ENCODE measurements around the gene SEMA6A. TPM values are rescaled to one million over a fixed set of nuclear protein-coding genes. Genes with fewer than 3 reads are reported as not detected.

The SEMA6A gene
- total and polyA plus RNA-seq, 9 of the 15 experiments (the other 6 are each of a cell fraction or from before 2014, with no cell fraction given), result 0.04 to 0.42 (median 0.18) TPM; not detected in 5

DNA sequence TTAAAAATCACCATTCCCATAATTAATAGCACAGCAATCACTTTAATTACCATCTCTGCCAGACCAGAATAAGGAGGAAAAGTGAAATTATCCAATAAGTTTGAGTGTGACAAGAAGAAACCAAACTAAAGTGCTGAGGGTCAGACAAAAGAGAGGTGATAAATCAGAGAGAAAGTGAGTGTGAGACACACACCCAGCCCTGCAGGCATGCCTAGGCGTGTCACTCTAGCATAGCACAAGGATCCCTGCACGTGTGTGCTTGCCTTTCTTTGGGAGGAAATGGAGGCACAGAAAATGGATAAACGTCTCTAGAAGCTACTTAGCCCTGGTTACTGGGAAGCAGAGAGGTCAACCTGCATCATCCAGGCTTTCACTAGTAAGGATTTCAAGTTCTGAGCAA is 56.2 kb downstream of the SEMA6A start:
- ATAC-seq (no peak), FAIRE-seq (no peak), DNase-seq (ENCODE audit: extremely low read depth in 1 of 4, low spot score in 3 of 4) (no peak)
- Histone ChIP-seq H3K36me3 (ENCODE audit: control insufficient read depth, insufficient read depth, low read length) (no peaks in the 10 kb centered on the region), H3K4me1 (replicated peaks in 1 of 2; ENCODE audit: control insufficient read depth in 2 of 2, insufficient read depth in 2 of 2, low read length in 2 of 2) (no peaks in the 10 kb centered on the region), H3K9ac (ENCODE audit: insufficient read depth in 1 of 2, low read depth in 2 of 2, low read length in 2 of 2) (no peak overlapping the region), H3K27ac (ENCODE audit: extremely low read depth, low read depth, low read length) (no peak overlapping the region), H3K79me2 (ENCODE audit: control insufficient read depth, insufficient read depth, low read length) (no peaks in the 10 kb centered on the region), H3K4me2 (ENCODE audit: insufficient read depth, low read length) (no peak overlapping the region), H3K27me3 (ENCODE audit: control insufficient read depth in 2 of 2, insufficient read depth in 2 of 2, low read length in 2 of 2) (no peaks in the 10 kb centered on the region), H3K4me3 (no peak overlapping the region), H2AFZ (ENCODE audit: low read depth, low read length) (no peak overlapping the region), H3K9me1 (ENCODE audit: control insufficient read depth, insufficient read depth, low read length) (no peaks in the 10 kb centered on the region), H4K20me1 (replicated peaks; ENCODE audit: control insufficient read depth, insufficient read depth, low read length) (no peaks in the 10 kb centered on the region), H3K9me3 (replicated peaks; ENCODE audit: control insufficient read depth, insufficient read depth, low read depth, low read length) (no peaks in the 10 kb centered on the region)
- no peak for TF ChIP-seq MTA1 (IDR thresholded peaks at IDR 0.05; ENCODE audit: borderline replicate concordance)
- TF ChIP-seq, protein P1, sequence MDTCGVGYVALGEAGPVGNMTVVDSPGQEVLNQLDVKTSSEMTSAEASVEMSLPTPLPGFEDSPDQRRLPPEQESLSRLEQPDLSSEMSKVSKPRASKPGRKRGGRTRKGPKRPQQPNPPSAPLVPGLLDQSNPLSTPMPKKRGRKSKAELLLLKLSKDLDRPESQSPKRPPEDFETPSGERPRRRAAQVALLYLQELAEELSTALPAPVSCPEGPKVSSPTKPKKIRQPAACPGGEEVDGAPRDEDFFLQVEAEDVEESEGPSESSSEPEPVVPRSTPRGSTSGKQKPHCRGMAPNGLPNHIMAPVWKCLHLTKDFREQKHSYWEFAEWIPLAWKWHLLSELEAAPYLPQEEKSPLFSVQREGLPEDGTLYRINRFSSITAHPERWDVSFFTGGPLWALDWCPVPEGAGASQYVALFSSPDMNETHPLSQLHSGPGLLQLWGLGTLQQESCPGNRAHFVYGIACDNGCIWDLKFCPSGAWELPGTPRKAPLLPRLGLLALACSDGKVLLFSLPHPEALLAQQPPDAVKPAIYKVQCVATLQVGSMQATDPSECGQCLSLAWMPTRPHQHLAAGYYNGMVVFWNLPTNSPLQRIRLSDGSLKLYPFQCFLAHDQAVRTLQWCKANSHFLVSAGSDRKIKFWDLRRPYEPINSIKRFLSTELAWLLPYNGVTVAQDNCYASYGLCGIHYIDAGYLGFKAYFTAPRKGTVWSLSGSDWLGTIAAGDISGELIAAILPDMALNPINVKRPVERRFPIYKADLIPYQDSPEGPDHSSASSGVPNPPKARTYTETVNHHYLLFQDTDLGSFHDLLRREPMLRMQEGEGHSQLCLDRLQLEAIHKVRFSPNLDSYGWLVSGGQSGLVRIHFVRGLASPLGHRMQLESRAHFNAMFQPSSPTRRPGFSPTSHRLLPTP (IDR thresholded peaks at IDR 0.05; ENCODE audit: borderline replicate concordance, extremely low read depth, insufficient read length), result no peak
- TF ChIP-seq RNF219 (CRISPR knock-in tag; IDR thresholded peaks at IDR 0.05), result no peak
- no peak for TF ChIP-seq RFX1 (IDR thresholded peaks at IDR 0.05)
- no peak for TF ChIP-seq FOXJ3 (CRISPR knock-in tag; IDR thresholded peaks at IDR 0.05)
- no peak for TF ChIP-seq HDAC2 (IDR thresholded peaks at IDR 0.05)
- TF ChIP-seq, protein P2, sequence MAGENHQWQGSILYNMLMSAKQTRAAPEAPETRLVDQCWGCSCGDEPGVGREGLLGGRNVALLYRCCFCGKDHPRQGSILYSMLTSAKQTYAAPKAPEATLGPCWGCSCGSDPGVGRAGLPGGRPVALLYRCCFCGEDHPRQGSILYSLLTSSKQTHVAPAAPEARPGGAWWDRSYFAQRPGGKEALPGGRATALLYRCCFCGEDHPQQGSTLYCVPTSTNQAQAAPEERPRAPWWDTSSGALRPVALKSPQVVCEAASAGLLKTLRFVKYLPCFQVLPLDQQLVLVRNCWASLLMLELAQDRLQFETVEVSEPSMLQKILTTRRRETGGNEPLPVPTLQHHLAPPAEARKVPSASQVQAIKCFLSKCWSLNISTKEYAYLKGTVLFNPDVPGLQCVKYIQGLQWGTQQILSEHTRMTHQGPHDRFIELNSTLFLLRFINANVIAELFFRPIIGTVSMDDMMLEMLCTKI (IDR thresholded peaks at IDR 0.05; ENCODE audit: partially characterized antibody), result no peak
- no peak for TF ChIP-seq ZNF232 (CRISPR knock-in tag; IDR thresholded peaks at IDR 0.05)
- TF ChIP-seq ZNF778 (CRISPR knock-in tag; IDR thresholded peaks at IDR 0.05), result no peak
- no peak for TF ChIP-seq U2AF2 (optimal IDR thresholded peaks at IDR 0.05; ENCODE audit: low read depth, low read length)
- no peak for TF ChIP-seq THRA (IDR thresholded peaks at IDR 0.05)
- in situ Hi-C loops (cut with MboI) (no loop called here), intact Hi-C loops (cut with micrococcal nuclease) (no loop called here)
- ChIA-PET POLR2A (no interaction called here), CTCF (ENCODE audit: low intra/inter-chr PET ratio) (no interaction called here)
- WGBS (ENCODE audit: insufficient coverage, low coverage, missing lambda C conversion rate), result 0% methylated on average over 3 of the region's 3 CpGs
- no TSS peak for BruUV-seq (replicated peaks)

Data from K562 (cell line).